ENCODE measurements around the gene ZIC4. TPM values are rescaled to one million over a fixed set of nuclear protein-coding genes. Genes with fewer than 3 reads are reported as not detected.

The ZIC4 gene
- total RNA-seq, 5 donors from 2014 or later (not counting 1 experiment from before 2014, with no cell fraction given): not detected

GRCh38 chr3:147422601-147423536, 16.5 kb upstream of the ZIC4 start:
- POLR2A ChIA-PET: no interaction called here
- CTCF ChIA-PET: no interaction called here

GRCh38 chr3:147422196-147422595, 15.9 kb upstream of the ZIC4 start:
- Mint-ChIP-seq H3K9me3 (peaks cover 0 to 9% (median 0%) of the 10 kb centered on the region in 3 donors), H3K27ac (no peak overlapping the region)

More at GRCh38 chr3:147422601-147423536, 16.5 kb upstream of the ZIC4 start:
- peaks cover 54 to 64% of the 10 kb centered on the region in 2 donors for H3K27me3 Mint-ChIP-seq
- no peaks in the 10 kb centered on the region for H3K36me3 ChIP-seq (ENCODE audit: control insufficient read depth in 2 of 2, extremely low read depth in 1 of 2, insufficient read depth in 1 of 2, low read length in 1 of 2)
- no peak overlapping the region for H3K27ac Mint-ChIP-seq
- H3K4me3 Mint-ChIP-seq: no peak overlapping the region
- H3K4me3 ChIP-seq (ENCODE audit: control insufficient read depth in 1 of 2, extremely low read depth in 1 of 2, low read length in 1 of 2): no peak overlapping the region
- no peak for ATAC-seq (replicated peaks in 1 of 4)
- no peak for DNase-seq
- peaks cover 4% of the 10 kb centered on the region for H3K36me3 Mint-ChIP-seq
- peaks cover 0 to 6% (median 0%) of the 10 kb centered on the region in 3 donors for H3K9me3 Mint-ChIP-seq
- WGBS (ENCODE audit: insufficient coverage): 13% methylated on average over 30 of the region's 36 CpGs
- H3K27ac ChIP-seq (ENCODE audit: low read length): no peak overlapping the region
- H3K4me1 ChIP-seq (ENCODE audit: control insufficient read depth in 1 of 2, extremely low read depth in 1 of 2, insufficient read depth in 2 of 2, low read length in 2 of 2): peaks cover 0 to 4% of the 10 kb centered on the region in 2 experiments
- peaks cover 43 to 55% of the 10 kb centered on the region in 2 experiments for H3K27me3 ChIP-seq (replicated peaks in 1 of 2; ENCODE audit: control insufficient read depth in 2 of 2, extremely low read depth in 1 of 2, insufficient read depth in 2 of 2, low read length in 1 of 2)
- H3K9me3 ChIP-seq: peaks cover 4% of the 10 kb centered on the region
- peaks cover 0 to 2% (median 2%) of the 10 kb centered on the region in 3 donors for H3K4me1 Mint-ChIP-seq

GRCh38 chr3:147421184-147421912, 15.0 kb upstream of the ZIC4 start:
- 20% methylated on average over 42 of the region's 53 CpGs for WGBS (ENCODE audit: insufficient coverage)

More at GRCh38 chr3:147422196-147422595, 15.9 kb upstream of the ZIC4 start:
- no peak overlapping the region for H3K4me3 ChIP-seq (ENCODE audit: control insufficient read depth in 1 of 2, extremely low read depth in 1 of 2, low read length in 1 of 2)
- peaks cover 4% of the 10 kb centered on the region for H3K36me3 Mint-ChIP-seq
- no peak overlapping the region for H3K27ac ChIP-seq (ENCODE audit: low read length)
- ChIA-PET POLR2A (no interaction called here), CTCF (no interaction called here)
- H3K4me3 Mint-ChIP-seq: no peak overlapping the region
- no peak for DNase-seq
- ATAC-seq (replicated peaks in 1 of 4): no peak
- peaks cover 0 to 4% of the 10 kb centered on the region in 2 experiments for H3K4me1 ChIP-seq (ENCODE audit: control insufficient read depth in 1 of 2, extremely low read depth in 1 of 2, insufficient read depth in 2 of 2, low read length in 2 of 2)
- WGBS (ENCODE audit: insufficient coverage): 21% methylated on average over 12 of the region's 15 CpGs
- peaks cover 58 to 71% of the 10 kb centered on the region in 2 donors for H3K27me3 Mint-ChIP-seq
- no peaks in the 10 kb centered on the region for H3K36me3 ChIP-seq (ENCODE audit: control insufficient read depth in 2 of 2, extremely low read depth in 1 of 2, insufficient read depth in 1 of 2, low read length in 1 of 2)
- H3K27me3 ChIP-seq (replicated peaks in 1 of 2; ENCODE audit: control insufficient read depth in 2 of 2, extremely low read depth in 1 of 2, insufficient read depth in 2 of 2, low read length in 1 of 2): peaks cover 46 to 55% of the 10 kb centered on the region in 2 experiments
- H3K4me1 Mint-ChIP-seq: peaks cover 0 to 2% (median 2%) of the 10 kb centered on the region in 3 donors
- peaks cover 4% of the 10 kb centered on the region for H3K9me3 ChIP-seq

DNA sequence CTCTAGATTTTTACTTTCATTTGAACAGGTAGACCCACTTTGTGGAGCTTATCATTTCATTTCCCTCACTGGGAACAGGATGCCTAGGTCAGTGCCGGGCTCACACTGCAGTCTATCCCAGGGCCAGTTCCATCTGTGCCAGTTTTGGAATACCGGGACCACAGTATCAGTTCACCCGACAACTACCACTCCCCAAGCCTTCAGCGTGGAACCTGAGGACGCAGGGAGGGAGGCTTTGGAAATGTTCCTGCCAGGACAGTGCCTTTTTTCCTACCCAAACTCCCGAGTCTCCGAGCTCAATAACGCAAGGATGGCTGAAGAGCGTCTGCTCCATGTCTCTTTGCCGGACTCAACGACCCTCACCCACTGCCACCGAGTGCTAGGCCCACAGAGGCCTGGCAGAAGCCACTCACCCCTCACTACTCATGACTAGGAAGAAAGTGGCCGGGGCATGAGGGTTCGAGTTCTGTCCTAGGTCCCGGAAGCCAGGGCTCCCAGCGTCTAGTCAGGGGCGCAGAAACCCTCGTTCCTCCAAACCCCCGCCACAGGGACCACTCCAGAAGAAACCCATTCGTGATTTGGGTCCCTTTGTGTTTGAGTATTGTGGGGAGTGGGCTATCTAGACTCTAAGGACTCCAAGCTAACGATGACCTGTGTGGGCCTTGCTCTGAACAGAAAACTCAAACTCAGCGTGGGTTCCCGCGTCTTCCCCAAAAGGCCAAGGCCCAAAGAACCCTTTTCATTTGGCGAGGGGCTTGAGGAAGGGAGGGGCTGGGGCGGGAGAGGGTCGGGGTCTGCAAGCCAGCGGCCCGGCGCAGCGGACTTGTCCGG, 14.2 kb upstream of the ZIC4 start:
- H3K4me1 ChIP-seq (ENCODE audit: control insufficient read depth in 1 of 2, extremely low read depth in 1 of 2, insufficient read depth in 2 of 2, low read length in 2 of 2): peaks cover 0 to 4% of the 10 kb centered on the region in 2 experiments
- H3K36me3 Mint-ChIP-seq: peaks cover 4% of the 10 kb centered on the region
- ATAC-seq (replicated peaks in 1 of 4): no peak
- peaks cover 45 to 55% of the 10 kb centered on the region in 2 experiments for H3K27me3 ChIP-seq (replicated peaks in 1 of 2; ENCODE audit: control insufficient read depth in 2 of 2, extremely low read depth in 1 of 2, insufficient read depth in 2 of 2, low read length in 1 of 2)
- H3K27ac ChIP-seq (ENCODE audit: low read length): no peak overlapping the region
- 16% methylated on average over 24 of the region's 32 CpGs for WGBS (ENCODE audit: insufficient coverage)
- peaks cover 0 to 2% (median 2%) of the 10 kb centered on the region in 3 donors for H3K4me1 Mint-ChIP-seq
- H3K27me3 Mint-ChIP-seq: peaks cover 66 to 77% of the 10 kb centered on the region in 2 donors
- peaks cover 4% of the 10 kb centered on the region for H3K9me3 ChIP-seq
- no peak overlapping the region for H3K4me3 Mint-ChIP-seq
- ChIA-PET POLR2A (no interaction called here), CTCF (no interaction called here)
- no peaks in the 10 kb centered on the region for H3K36me3 ChIP-seq (ENCODE audit: control insufficient read depth in 2 of 2, extremely low read depth in 1 of 2, insufficient read depth in 1 of 2, low read length in 1 of 2)
- H3K9me3 Mint-ChIP-seq: peaks cover 0 to 9% (median 0%) of the 10 kb centered on the region in 3 donors
- no peak overlapping the region for H3K27ac Mint-ChIP-seq
- no peak for DNase-seq
- H3K4me3 ChIP-seq (ENCODE audit: control insufficient read depth in 1 of 2, extremely low read depth in 1 of 2, low read length in 1 of 2): no peak overlapping the region

More at GRCh38 chr3:147421184-147421912, 15.0 kb upstream of the ZIC4 start:
- H3K4me3 Mint-ChIP-seq: no peak overlapping the region
- H3K9me3 ChIP-seq: peaks cover 4% of the 10 kb centered on the region
- H3K4me1 ChIP-seq (ENCODE audit: control insufficient read depth in 1 of 2, extremely low read depth in 1 of 2, insufficient read depth in 2 of 2, low read length in 2 of 2): peaks cover 0 to 4% of the 10 kb centered on the region in 2 experiments
- peaks cover 0 to 9% (median 0%) of the 10 kb centered on the region in 3 donors for H3K9me3 Mint-ChIP-seq
- peaks cover 0 to 2% (median 2%) of the 10 kb centered on the region in 3 donors for H3K4me1 Mint-ChIP-seq
- peaks cover 4% of the 10 kb centered on the region for H3K36me3 Mint-ChIP-seq
- POLR2A ChIA-PET: no interaction called here
- H3K27me3 Mint-ChIP-seq: peaks cover 64 to 75% of the 10 kb centered on the region in 2 donors
- peaks cover 46 to 55% of the 10 kb centered on the region in 2 experiments for H3K27me3 ChIP-seq (replicated peaks in 1 of 2; ENCODE audit: control insufficient read depth in 2 of 2, extremely low read depth in 1 of 2, insufficient read depth in 2 of 2, low read length in 1 of 2)
- ATAC-seq (replicated peaks in 1 of 4) (no peak), DNase-seq (no peak)
- CTCF ChIA-PET: no interaction called here
- no peaks in the 10 kb centered on the region for H3K36me3 ChIP-seq (ENCODE audit: control insufficient read depth in 2 of 2, extremely low read depth in 1 of 2, insufficient read depth in 1 of 2, low read length in 1 of 2)
- H3K4me3 ChIP-seq (ENCODE audit: control insufficient read depth in 1 of 2, extremely low read depth in 1 of 2, low read length in 1 of 2): peak overlapping the region in 1 of 2 donors; percentile 15
- H3K27ac Mint-ChIP-seq: no peak overlapping the region
- H3K27ac ChIP-seq (ENCODE audit: low read length): no peak overlapping the region

DNA sequence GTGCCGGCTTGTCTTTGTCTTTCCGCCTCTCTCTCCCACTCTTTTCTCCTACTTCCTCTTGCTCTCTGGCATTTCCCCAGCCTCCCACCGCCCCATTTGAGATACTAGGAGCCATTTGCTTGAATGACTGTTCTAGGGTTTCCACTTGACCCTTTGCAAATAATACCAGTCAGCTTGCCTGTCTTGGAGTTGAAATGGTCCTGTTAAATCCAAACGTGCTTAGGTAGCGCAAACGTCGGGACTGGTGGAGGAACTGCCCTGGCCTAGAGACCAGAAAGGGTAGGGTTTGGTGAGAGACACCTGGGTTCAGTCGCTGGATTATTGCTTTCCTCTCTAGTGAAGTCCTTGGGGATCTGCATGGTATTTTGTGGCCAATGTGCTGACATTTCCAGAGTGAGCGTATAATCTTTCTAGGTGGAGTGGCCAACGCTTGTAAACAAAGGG, 13.5 kb upstream of the ZIC4 start:
- DNase-seq (no peak), ATAC-seq (replicated peaks in 1 of 4) (no peak)
- Histone ChIP-seq H3K36me3 (ENCODE audit: control insufficient read depth in 2 of 2, extremely low read depth in 1 of 2, insufficient read depth in 1 of 2, low read length in 1 of 2) (no peaks in the 10 kb centered on the region), H3K4me3 (ENCODE audit: control insufficient read depth in 1 of 2, extremely low read depth in 1 of 2, low read length in 1 of 2) (no peak overlapping the region), H3K4me1 (ENCODE audit: control insufficient read depth in 1 of 2, extremely low read depth in 1 of 2, insufficient read depth in 2 of 2, low read length in 2 of 2) (peaks cover 0 to 4% of the 10 kb centered on the region in 2 experiments), H3K9me3 (peaks cover 4% of the 10 kb centered on the region), H3K27ac (ENCODE audit: low read length) (no peak overlapping the region), H3K27me3 (replicated peaks in 1 of 2; ENCODE audit: control insufficient read depth in 2 of 2, extremely low read depth in 1 of 2, insufficient read depth in 2 of 2, low read length in 1 of 2) (peaks cover 45 to 59% of the 10 kb centered on the region in 2 experiments)
- H3K9me3 Mint-ChIP-seq: peaks cover 0 to 11% (median 0%) of the 10 kb centered on the region in 3 donors
- H3K27me3 Mint-ChIP-seq: peaks cover 69 to 81% of the 10 kb centered on the region in 2 donors
- CTCF ChIA-PET: no interaction called here
- H3K36me3 Mint-ChIP-seq: peaks cover 4% of the 10 kb centered on the region
- H3K4me1 Mint-ChIP-seq: peaks cover 0 to 2% (median 2%) of the 10 kb centered on the region in 3 donors
- POLR2A ChIA-PET: no interaction called here
- peak overlapping the region in 1 of 2 donors; percentile 69 for H3K27ac Mint-ChIP-seq
- H3K4me3 Mint-ChIP-seq: no peak overlapping the region
- 33% methylated on average over 6 of the region's 10 CpGs for WGBS (ENCODE audit: insufficient coverage)

All from T-cell (primary cell).